A673 (cell line): ENCODE data around the gene OLFM4. TPM values are rescaled to one million over a fixed set of nuclear protein-coding genes. Genes with fewer than 3 reads are reported as not detected.

Source experiments
- BruUV-seq: library from RNA; stranded (reverse); fragments of 400-500 nt; replicated peaks from 2 replicates; lab custom pipeline; 2021; lab: Mats Ljungman, UMichigan
- CTCF ChIA-PET: fragments of 300-600 bp; sonication (Branson Sonifier 250); formaldehyde crosslinking; loops from one replicate; lab custom pipeline; 2022; ENCODE audit warnings: antibody characterized with exemption; lab: Charles Lee
- POLR2A ChIA-PET: fragments of 300-600 bp; sonication (Branson Sonifier 250); formaldehyde crosslinking; loops from one replicate; lab custom pipeline; 2022; ENCODE audit warnings: antibody characterized with exemption; ENCODE audit not compliant: low non-redundant PET; lab: Charles Lee
- DNase-seq: peaks from one replicate; pipeline ENCODE4 v3.0.0-alpha.2; 2015; ENCODE audit warnings: low spot score
- H3K27ac ChIP-seq: fragments of 200-600 bp; sonication (generic); 2 replicates; pipeline ENCODE4 v1.5.1; 2016; ENCODE audit warnings: mixed run types, low read depth, mild to moderate bottlenecking, mixed read lengths, antibody characterized with exemption, low read length; ENCODE audit not compliant: poor library complexity, severe bottlenecking
- H3K27me3 ChIP-seq: fragments of 200-600 bp; sonication (generic); replicated peaks from 2 replicates; pipeline ENCODE4 v1.6.1; 2017; ENCODE audit warnings: mixed run types, low read depth, mild to moderate bottlenecking, mixed read lengths, antibody characterized with exemption, low read length; ENCODE audit not compliant: insufficient read depth, poor library complexity
- H3K36me3 ChIP-seq: fragments of 200-600 bp; sonication (generic); 2 replicates; pipeline ENCODE4 v1.6.1; 2016; ENCODE audit warnings: mixed run types, mild to moderate bottlenecking, mixed read lengths, antibody characterized with exemption, low read length; ENCODE audit not compliant: insufficient read depth, poor library complexity, severe bottlenecking
- H3K4me1 ChIP-seq: fragments of 200-600 bp; sonication (generic); 2 replicates; pipeline ENCODE4 v1.6.1; 2017; ENCODE audit warnings: mixed run types, mild to moderate bottlenecking, mixed read lengths, antibody characterized with exemption, low read length; ENCODE audit not compliant: insufficient read depth, poor library complexity, severe bottlenecking
- H3K4me3 ChIP-seq: fragments of 200-600 bp; sonication (generic); 2 replicates; pipeline ENCODE4 v1.5.1; 2016; ENCODE audit warnings: low read depth, mixed run types, mild to moderate bottlenecking, mixed read lengths, low read length; ENCODE audit not compliant: poor library complexity, severe bottlenecking
- H3K9me3 ChIP-seq: fragments of 200-600 bp; sonication (generic); 2 replicates; pipeline ENCODE4 v1.6.1; 2016; ENCODE audit warnings: mixed run types, low read depth, mild to moderate bottlenecking, mixed read lengths, antibody characterized with exemption, low read length; ENCODE audit not compliant: poor library complexity, severe bottlenecking
- EZH2 ChIP-seq: fragments of 200-600 bp; sonication (generic); IDR thresholded peaks from 2 replicates; pipeline ENCODE4 v1.6.1; 2017; ENCODE audit warnings: borderline replicate concordance, low read depth, mild to moderate bottlenecking, mixed read lengths, antibody characterized with exemption, low read length; ENCODE audit not compliant: poor library complexity, severe bottlenecking
- intact Hi-C: fragments of 100-400 bp; cut with micrococcal nuclease; formaldehyde crosslinking; loops from one replicate; pipeline ENCODE4 v1.10.0; 2022; ENCODE audit not compliant: unreplicated experiment
- total RNA-seq: library from RNA; stranded (reverse); gene quantifications from 2 replicates; pipeline ENCODE4 v1.2.3, GENCODE V29; 2021
- TF ChIP-seq, protein P1 (sequence below): fragments of 300-800, 200-600 bp; sonication (generic); conservative IDR thresholded peaks from 2 replicates; pipeline ENCODE4 v1.5.1; 2017; ENCODE audit warnings: low read depth, mild to moderate bottlenecking, antibody characterized with exemption, low read length, moderate library complexity, mixed read lengths

The OLFM4 gene
- total RNA-seq, 1 experiment from 2014 or later: not detected

DNA sequence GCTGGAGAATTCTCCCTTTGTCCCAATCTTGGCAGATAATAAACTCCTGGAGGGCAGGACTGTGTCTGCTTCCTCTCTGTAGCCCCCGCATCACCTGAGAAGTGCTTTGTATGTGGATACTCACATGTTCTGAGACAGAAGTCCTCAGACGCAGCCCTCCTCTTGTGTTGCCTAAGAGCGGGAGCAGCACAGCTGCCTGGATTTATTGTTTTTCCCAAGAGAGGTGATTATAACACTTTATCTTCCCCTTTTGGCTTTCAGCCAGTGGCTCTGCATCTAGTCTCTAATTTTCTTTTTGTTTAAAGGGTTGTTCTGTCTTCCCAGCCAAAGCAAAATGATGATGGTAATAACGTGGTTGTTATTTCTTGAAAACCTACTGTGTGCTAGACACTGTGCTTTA, 36.1 kb downstream of the OLFM4 start:
- Histone ChIP-seq H3K4me3 (no peak overlapping the region), H3K4me1 (no peaks in the 10 kb centered on the region), H3K36me3 (no peaks in the 10 kb centered on the region), H3K27ac (no peak overlapping the region), H3K9me3 (no peaks in the 10 kb centered on the region), H3K27me3 (no peaks in the 10 kb centered on the region)
- intact Hi-C loops: no loop called here
- BruUV-seq: no TSS peak
- ChIA-PET CTCF (no interaction called here), POLR2A (no interaction called here)
- DNase-seq: peak; percentile 63
- TF ChIP-seq, protein P1, sequence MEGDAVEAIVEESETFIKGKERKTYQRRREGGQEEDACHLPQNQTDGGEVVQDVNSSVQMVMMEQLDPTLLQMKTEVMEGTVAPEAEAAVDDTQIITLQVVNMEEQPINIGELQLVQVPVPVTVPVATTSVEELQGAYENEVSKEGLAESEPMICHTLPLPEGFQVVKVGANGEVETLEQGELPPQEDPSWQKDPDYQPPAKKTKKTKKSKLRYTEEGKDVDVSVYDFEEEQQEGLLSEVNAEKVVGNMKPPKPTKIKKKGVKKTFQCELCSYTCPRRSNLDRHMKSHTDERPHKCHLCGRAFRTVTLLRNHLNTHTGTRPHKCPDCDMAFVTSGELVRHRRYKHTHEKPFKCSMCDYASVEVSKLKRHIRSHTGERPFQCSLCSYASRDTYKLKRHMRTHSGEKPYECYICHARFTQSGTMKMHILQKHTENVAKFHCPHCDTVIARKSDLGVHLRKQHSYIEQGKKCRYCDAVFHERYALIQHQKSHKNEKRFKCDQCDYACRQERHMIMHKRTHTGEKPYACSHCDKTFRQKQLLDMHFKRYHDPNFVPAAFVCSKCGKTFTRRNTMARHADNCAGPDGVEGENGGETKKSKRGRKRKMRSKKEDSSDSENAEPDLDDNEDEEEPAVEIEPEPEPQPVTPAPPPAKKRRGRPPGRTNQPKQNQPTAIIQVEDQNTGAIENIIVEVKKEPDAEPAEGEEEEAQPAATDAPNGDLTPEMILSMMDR: no peak
- TF ChIP-seq EZH2: no peak

DNA sequence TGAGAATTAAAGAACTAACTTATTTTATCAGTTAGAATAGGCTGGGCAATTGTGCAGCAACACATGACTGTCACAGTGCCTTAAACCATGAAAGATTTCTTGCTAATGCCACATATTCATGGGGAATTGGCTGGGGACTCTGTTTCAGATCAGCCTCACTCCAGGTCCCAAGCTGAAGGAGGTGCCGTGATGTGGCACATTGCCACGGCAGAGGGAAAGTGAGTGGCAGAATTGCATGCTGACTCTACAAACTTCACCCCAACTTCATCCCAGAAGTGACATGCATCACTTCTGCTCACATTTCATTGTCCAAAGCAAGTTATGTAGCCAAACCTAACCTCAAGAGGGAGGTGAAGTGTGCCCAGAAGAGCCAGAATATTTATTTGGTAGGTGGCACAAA, 37.8 kb downstream of the OLFM4 start:
- BruUV-seq: no TSS peak
- ChIA-PET POLR2A (no interaction called here), CTCF (no interaction called here)
- Histone ChIP-seq H3K27me3 (no peaks in the 10 kb centered on the region), H3K36me3 (no peaks in the 10 kb centered on the region), H3K9me3 (no peaks in the 10 kb centered on the region), H3K4me3 (no peak overlapping the region), H3K27ac (no peak overlapping the region), H3K4me1 (no peaks in the 10 kb centered on the region)
- TF ChIP-seq, protein P1: no peak
- no peak for TF ChIP-seq EZH2
- intact Hi-C loops: no loop called here
- DNase-seq: no peak

DNA sequence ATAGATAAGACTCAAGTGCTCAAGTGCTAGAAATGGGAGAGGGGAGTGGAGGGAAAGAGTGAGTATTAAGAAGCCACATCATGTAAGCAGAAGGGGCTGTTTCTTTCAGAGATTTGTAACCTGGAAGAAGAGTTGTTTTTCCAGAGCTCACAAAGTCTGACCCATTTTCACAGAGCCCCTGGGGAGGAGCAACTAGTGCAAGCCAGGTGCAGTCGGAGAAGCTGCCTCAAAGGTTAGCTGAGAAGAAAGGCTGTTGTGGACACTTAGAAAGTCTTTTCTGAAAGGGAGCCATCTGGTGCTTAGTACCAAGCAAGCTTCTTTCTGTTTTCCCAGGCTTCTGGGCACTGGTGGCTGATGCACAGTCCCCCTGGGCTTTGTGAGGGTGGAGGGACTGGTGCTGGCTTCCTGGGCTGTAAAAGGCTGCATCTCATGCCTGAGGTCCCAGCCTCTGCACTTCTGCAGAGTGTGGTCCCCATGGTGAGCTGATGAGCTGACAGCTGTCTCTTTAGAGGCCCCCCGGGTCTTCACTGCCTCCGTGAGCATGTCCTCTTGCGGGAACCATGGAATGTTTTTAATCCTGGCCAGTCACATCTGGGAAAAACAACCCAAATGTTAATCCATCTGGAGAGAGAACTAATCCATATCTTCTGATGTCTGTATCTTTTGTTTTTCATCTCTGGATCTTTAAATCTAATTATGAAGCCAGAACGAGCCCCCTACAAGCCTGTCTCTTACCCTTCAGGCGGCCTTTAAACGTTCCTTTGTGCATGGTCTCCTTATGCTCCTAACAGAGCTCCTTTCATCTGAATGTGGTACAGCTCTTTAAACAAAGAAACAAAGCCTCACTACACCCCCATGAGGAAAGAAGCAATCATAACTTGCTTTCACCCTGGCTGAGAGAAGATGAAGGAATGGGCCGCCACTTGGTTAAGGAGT, 40.2 kb downstream of the OLFM4 start:
- intact Hi-C loops: no loop called here
- no peaks in the 10 kb centered on the region for H3K9me3 ChIP-seq
- CTCF ChIA-PET: no interaction called here
- no TSS peak for BruUV-seq
- no peaks in the 10 kb centered on the region for H3K27me3 ChIP-seq
- DNase-seq: peak; percentile 18
- H3K27ac ChIP-seq: no peak overlapping the region
- H3K4me3 ChIP-seq: no peak overlapping the region
- no peaks in the 10 kb centered on the region for H3K4me1 ChIP-seq
- POLR2A ChIA-PET: no interaction called here
- TF ChIP-seq, protein P1: no peak
- no peak for TF ChIP-seq EZH2
- no peaks in the 10 kb centered on the region for H3K36me3 ChIP-seq
